Measurements from ENCODE around the gene DDX24.

Gene DDX24

DNA sequence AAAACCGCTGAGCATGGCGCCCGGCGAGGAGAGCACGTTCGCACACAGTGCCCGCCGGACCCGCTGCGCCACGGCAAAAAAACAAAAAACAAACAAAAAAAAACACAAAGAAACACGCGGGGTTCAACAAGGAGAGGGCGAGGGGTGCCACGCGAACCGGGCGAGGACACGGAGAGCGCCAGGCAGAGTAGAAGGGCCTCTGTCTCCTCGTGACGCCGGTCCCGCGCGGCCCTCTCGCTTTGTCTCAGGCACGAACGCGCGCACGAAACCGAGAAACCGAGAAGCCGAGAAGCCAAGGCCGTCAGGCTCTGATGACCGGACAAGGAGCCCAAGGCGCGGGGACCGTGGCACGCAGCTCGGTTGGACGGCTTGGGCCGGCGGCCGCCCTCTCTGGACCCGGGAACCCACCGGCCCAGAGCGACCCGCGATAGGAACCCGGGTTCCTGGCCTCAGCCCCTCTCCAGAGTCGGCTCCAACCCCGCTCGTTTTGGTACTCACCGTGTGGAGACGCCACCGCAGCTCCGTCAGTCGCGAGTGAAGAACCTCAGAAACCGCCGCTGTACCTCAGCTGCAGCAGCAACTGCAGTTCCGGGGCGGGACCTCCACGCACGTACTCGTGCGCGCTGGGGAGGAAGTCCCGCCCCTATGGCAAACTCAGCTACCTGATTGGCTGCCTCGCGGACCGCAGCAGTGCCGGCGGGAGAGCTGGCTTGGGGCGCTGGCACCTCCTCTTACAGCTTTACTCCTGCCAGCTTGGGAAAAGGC is at the start of gene DDX24, which contains the start of gene IFI27L1:
DDX24 (minus strand) TSS at position 582 of the 765 bp plus-strand sequence. CDS start 1,460 bp downstream, outside the sequence.
IFI27L1 (plus strand) TSS at position 690 of the 765 bp plus-strand sequence. CDS start 15,628 bp downstream, outside the sequence.
- peak; percentile 93 for DNase-seq (ENCODE audit: low read depth, low spot score)

GRCh38 chr14:94129758-94130414 is 48.9 kb upstream of the DDX24 start:
- DNase-seq (ENCODE audit: low read depth, low spot score) = no peak

DNA sequence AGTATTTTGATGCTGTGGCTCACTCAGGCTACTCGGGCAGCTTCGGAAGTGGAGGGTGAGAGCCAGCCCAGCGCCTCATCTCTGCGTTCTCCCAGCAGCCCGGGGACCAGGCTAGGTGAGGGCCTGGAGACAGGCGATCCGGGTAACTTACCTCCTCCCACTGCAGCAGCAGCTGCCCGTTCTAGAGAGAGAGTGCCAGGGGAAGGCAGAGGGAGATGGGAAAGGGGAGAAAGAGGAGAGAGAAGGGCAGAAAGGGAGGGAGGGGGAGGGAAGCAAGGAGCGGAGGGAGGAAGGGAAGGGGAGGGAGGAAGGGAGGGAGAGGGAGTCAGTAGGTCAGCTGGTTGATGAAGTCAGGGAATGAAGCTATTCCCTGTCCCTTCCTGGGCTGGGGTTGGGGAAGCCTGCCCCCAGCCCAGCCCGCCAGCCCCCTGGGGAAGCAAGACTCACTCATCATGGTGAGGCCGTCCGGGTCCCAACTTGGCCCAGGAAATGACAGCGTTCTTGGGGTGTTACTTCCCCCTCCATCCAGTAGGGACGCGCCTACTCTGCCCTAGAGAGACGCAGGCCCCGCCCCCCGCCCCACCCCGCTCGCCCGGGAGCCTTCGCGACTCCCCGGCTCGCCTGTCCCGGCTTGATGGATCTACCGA is 48.2 kb upstream of the DDX24 start, which contains the start of gene IFI27L2:
IFI27L2 (minus strand) TSS at position 494 of the 647 bp plus-strand sequence; CDS start at position 454, 40 bp downstream.
- peak; percentile 22 for DNase-seq (ENCODE audit: low read depth, low spot score)

- no peak for DNase-seq (ENCODE audit: low read depth, low spot score)
Measured at GRCh38 chr14:94128216-94128839, 47.3 kb upstream of the DDX24 start.

DNA sequence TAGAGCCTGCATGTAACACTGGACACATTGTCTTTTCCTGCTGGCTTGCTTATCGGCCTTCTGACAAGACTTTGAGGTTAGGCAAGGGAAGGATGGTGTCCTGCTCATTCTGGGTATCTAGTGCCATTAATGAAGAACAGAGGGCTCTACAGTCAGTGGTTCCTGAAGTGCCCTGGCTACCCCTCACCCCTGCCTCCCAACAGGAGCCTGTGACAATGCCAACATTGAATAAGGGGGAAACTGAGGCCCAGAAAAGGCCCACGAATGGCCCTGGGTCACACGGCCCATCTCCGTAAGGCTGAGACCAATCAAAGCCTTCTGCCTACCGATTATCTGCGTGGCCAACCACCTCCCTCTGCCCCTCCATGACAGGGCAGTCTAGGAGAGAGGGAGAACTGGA is 46.3 kb upstream of the DDX24 start:
- no peak for DNase-seq (ENCODE audit: low read depth, low spot score)

- no peak for DNase-seq (ENCODE audit: low read depth, low spot score)
Measured at GRCh38 chr14:94126800-94127199, 45.8 kb upstream of the DDX24 start.

DNA sequence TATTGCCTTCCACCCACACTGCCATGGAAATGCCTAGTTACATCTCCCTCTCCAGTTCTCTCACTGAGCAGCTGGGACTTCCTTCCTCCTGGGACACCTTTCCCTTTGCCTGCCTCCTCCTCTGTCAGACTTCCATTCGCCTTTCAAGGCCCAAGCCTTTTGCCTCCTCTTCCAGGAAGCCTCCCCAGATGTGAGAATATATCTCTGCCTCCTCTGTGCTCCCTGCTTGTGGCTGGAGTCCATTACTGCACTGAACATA is 45.3 kb upstream of the DDX24 start:
- no peak for DNase-seq (ENCODE audit: low read depth, low spot score)

- no peak for DNase-seq (ENCODE audit: low read depth, low spot score)
Measured at GRCh38 chr14:94125659-94126418, 44.8 kb upstream of the DDX24 start.

DNA sequence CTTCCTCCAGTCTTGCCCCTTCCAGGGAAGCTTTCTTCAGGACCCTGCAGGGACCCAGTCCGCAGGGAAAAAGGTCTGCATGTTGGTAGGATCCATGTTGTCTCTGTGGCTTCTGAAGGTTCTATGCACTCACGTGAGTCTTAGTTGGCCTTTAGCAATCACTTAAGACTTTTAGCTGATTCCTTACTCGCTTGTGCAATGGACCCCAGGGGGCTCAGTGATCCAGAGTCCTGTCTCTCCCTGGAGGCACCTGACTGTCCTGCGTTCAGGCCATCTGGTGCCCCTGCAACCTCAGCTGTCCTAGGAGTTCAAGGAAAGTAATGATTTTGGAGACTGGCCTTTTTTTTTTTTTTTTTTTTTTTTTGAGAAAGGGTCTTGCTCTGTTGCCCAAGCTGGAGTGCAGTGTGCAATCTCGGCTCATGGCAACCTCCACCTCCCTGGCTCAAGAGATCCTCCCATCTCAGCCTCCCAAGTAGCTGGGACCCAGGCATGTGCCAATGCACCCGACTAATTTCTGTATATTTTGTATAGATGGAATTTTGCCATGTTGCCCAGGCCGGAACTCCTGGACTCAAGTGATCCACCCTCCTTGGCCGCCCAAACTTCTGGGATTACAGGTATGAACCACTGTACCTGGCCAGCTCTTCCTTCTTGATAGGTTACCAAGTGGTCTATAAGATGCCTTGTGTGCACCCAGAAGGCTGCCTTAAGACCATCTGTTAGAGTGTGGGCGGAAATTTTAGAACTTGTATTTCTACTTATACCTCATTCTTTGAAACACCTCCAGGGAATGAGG is 43.8 kb upstream of the DDX24 start:
- no peak for DNase-seq (ENCODE audit: low read depth, low spot score)

GRCh38 chr14:94123868-94124267 is 42.9 kb upstream of the DDX24 start:
- DNase-seq (ENCODE audit: low read depth, low spot score) = no peak

GRCh38 chr14:94123296-94123695 is 42.3 kb upstream of the DDX24 start:
- DNase-seq (ENCODE audit: low read depth, low spot score) = no peak

DNA sequence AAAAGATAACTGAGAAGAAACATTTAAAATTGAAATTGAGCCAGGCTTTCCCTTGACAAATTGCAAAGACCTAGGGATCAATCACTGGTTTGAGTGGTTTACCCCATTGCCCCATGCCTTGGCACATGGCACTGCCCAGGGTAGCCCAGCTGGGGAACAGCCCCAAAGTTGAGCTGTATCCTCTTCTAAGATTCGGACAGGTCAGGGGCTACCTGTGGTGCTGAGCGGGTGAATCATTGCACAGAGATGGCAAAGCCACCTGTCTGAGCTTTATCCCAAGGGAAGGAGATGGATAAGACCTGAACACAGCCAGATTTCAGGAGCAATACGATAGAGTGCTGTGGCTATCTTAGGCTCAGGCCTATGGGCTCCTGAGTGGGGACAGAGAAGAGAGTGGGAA is 41.4 kb upstream of the DDX24 start:
- no peak for DNase-seq (ENCODE audit: low read depth, low spot score)

DNA sequence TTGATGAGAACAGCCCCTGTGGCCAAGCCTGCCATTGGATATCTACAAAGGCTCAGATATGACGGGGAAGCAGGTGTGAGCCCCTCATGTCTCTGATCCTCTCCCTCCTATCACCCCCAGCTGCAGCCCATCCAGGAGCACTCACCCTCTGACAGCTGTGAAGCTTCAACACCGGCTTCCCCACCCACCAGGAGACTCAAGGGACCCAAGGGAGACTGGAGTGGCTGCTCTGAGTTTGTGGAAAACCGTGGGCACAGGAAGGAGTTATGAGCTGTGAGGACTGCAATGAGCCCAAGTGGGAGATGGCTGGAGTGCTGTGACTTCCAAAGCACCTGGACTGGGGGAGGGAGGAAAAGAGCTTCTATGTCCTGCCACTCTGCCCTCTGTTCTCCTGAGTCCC is 40.5 kb upstream of the DDX24 start:
- no peak for DNase-seq (ENCODE audit: low read depth, low spot score)

DNA sequence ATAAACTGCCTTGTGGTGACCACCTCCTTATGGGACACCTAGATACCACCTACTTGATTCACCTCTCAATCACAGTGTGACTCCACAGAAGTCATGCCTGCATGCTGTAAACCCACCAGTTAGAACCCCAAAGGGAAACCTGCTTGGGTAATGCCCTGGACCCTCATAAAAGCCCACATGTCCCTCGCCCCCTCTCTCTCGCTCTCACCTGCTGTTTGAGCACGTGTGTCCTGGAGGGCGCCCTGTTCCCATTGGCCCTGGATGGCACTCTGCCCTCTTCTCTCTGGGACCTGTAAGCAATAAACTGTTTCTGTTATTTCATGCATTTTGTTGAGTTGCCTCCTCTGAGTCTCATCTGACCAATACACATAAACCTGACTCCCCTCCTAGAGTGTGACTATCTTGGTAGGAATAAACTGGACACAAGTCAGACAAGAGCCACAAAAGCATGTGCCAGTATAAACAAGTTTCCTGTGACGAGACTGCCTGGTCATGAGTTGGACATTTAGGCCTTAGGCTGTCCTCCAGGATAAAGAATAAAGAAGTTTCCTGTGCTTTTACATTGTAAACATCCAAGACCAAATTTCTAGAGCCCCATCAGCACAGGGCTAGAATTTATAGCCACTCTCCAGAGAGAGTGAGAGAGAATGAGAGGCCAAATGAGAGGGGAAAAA is 39.8 kb upstream of the DDX24 start:
- no peak for DNase-seq (ENCODE audit: low read depth, low spot score)

GRCh38 chr14:94119071-94119470 is 38.1 kb upstream of the DDX24 start:
- DNase-seq (ENCODE audit: low read depth, low spot score) = no peak

- no peak for DNase-seq (ENCODE audit: low read depth, low spot score)
Measured at GRCh38 chr14:94117856-94118255, 36.9 kb upstream of the DDX24 start.

DNA sequence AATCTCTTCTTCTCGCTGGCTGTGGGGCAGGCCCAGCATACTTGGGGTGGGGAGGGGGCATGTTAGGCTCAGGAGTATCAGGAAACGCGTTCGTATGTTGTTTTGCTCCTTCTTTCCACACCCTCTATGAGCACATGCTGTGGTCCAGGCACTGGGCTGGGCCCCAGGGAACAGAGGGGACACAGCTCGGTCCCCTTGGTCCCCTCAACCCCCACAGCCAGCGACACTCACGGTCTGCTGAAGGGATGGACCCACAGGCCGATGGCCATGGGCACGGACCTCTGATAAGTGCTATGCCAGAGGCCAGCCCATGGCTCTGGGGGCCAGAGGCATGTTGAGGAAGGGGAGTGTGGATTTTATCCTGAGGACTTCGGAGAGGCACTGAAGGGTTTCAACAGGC is 35.7 kb upstream of the DDX24 start:
- DNase-seq (ENCODE audit: low read depth, low spot score) = no peak

GRCh38 chr14:94115631-94116030 is 34.6 kb upstream of the DDX24 start:
- no peak for DNase-seq (ENCODE audit: low read depth, low spot score)

GRCh38 chr14:94115058-94115591 is 34.1 kb upstream of the DDX24 start:
- no peak for DNase-seq (ENCODE audit: low read depth, low spot score)

DNA sequence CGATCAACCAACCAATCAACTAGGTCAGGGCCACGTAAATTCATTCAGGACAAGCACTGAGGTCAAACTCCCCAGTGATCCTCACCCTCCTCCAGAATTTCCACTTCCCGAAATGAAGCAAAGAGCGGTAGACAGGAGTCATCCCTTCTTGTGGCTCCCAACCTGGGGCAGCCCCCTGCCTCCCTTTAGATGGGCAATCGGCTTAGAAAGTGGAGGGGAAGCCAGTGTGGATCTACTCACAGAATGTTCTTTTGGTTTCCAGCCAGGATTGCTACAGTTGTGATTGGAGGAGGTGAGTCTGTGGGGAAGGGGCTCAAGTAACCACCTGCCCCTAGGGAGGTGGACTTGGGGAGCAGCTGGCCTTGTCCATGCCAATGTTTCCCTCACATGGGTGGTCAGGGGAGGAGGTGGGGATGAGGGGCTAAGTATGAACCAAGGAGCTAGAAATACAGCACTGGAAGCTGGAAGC is 33.6 kb upstream of the DDX24 start:
- DNase-seq (ENCODE audit: low read depth, low spot score) = no peak

Measured in activated naive CD8-positive, alpha-beta T cell treated with anti-CD3 and anti-CD28 coated beads, Interleukin-2, amount 50 U/mL, for 16 hours (primary cell).